PC-9 (cell line): ENCODE data around the gene LRIF1.

ENCODE experiments used
- CTCF ChIP-seq: fragments of 200-600 bp; sonication (generic); conservative IDR thresholded peaks from 2 replicates; pipeline ENCODE4 v1.6.1; 2017; ENCODE audit warnings: mixed run types, antibody characterized with exemption, mild to moderate bottlenecking, moderate library complexity
- EZH2 ChIP-seq: fragments of 200-600 bp; sonication (generic); IDR thresholded peaks from 2 replicates; pipeline ENCODE4 v1.8.0; 2017; ENCODE audit warnings: antibody characterized with exemption, low read depth

- TF ChIP-seq CTCF (no peak), EZH2 (no peak)
Observed at GRCh38 chr1:110916274-110916668, 47.5 kb downstream of the LRIF1 start.
